NCI-H748 treated with DMSO at 0.1 percent for 48 hours (cell line): Measurements from ENCODE around the gene SOX9.

Source experiments
- DNase-seq: peaks from one replicate; lab custom pipeline; 2025; lab: John Stamatoyannopoulos, UW

SOX9 gene

DNA sequence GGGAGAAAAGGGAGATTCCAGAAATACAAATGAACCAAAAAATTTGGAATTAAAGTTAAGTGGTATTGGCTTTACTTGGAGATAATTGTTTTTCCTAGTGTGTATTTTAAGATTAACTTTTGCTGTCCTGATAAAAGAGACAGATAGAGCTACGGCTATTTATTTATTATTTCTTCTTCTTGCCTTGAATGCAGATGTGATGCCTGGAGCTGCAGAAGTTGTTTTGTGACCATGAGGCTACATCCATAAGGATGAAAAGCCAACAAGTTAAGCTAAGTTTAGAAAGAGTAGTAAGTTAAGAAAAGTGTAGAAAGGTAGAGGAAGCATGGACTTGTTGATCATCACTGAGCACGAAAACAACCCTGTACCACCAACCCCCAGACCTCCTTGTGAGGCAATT is 41.7 kb downstream of the SOX9 start:
- DNase-seq: no peak

DNA sequence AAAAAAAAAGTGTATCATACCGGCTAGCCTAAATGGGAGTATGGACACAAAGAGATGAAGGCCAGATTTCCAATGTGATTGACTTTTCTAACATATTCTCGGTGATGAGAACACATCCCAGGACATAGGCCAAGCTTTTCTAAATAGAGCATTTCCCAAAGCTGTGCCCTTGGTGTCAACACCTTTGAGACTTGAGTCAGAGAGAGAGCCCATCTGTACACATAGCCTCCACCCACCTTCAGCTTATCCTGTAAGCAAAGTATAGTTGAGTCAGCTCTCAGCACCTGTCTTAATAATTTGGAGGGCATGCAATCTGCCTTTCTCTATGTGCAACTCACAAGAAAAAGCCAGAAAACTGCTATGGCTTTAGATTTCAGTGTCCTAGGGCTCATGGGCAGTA is 42.7 kb downstream of the SOX9 start:
- no peak for DNase-seq

GRCh38 chr17:72164158-72164739 is 43.4 kb downstream of the SOX9 start:
- DNase-seq: no peak

DNA sequence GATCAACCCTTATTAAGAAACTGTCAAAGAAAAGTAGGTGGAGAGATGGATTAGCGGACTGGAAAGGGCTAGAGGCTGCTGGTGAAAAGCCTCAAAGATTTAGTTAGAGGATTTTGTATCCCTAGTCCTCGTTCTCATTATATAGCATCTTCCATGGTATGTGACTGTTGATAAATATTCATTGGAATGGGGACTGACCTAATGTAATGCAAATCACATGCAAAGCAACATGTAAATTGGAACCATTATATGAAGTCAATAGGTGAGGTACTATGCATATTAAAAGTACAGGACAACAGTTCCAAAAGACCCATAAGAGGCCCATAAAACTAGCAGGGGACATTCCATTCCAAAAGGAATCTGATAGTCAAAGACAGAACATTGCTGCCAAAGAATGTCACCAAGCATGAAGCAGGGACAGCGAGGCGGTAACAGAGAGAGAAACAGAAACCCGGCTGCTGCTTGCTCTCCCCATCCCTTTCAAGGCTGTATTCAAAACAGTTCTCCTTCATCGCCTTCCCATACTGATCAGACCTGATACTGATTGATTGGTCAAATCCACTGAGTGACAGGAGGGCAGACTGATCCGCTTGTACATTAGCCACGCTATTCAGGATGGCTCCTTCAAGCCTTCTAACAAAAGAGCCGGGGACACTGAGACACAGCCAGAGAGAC is 44.5 kb downstream of the SOX9 start:
- no peak for DNase-seq

GRCh38 chr17:72165867-72166439 is 45.1 kb downstream of the SOX9 start:
- DNase-seq: no peak

- no peak for DNase-seq
Measured at GRCh38 chr17:72167593-72167992, 46.8 kb downstream of the SOX9 start.

DNA sequence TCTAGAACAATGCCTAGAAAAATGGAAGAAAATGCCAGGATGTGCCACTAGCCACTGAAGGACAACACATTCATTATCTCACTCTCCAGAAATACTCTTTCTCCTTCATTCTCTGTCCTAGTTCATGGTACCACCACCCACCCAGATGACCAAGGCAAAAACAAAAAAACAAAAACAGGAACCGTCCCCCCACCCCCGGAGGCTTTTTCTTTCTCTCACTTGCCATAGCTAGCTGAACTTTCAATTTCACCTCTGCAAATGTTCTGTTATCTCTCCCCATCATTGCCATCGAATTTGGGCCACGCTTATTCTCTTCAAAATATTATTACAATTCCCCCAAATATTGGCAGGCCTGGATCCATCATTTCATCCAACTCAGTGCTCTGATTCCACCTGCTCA is 49.0 kb downstream of the SOX9 start:
- no peak for DNase-seq

- no peak for DNase-seq
Measured at GRCh38 chr17:72171703-72172667, 51.2 kb downstream of the SOX9 start.

- peak; percentile 76 for DNase-seq
Measured at GRCh38 chr17:72173499-72174116, 52.8 kb downstream of the SOX9 start.

DNA sequence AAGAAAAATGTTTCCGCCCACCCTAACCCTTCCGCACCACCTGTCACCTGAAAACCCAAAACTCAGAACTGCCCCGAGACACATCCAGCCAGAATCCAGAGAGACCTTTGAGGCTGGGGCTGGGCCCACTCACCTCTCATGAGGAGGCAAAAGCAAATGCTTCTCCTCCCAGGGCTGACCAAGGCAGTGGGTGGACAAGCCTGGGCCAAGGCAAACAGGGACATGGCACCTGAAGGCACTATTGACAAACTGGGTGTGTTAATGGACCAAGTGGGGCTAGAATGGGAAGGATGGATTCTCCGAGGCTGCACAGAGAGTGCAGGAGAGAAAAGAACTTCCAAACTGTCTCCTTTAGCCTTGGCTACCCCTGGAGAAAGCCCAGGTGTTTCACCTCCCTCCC is 54.4 kb downstream of the SOX9 start:
- DNase-seq: no peak
